Activated T-cell treated with anti-CD3 and anti-CD28 coated beads, Interleukin-2, amount 50 U/mL, for 4 hours (primary cell): ENCODE data around the gene ZSCAN5B. TPM values are rescaled to one million over a fixed set of nuclear protein-coding genes. Genes with fewer than 3 reads are reported as not detected.
"Not testable (repeated sequence)": the region's sequence is repeated elsewhere in the genome, so short reads cannot be mapped to it uniquely, and the experiment has no call there.

ENCODE experiments used
- ATAC-seq, 2 donors: fragments of 200-7000 bp; cut with Tn5 transposase; one replicate each; pipeline ENCODE4 v1.10.0; 2021
- DNase-seq: peaks from one replicate; pipeline ENCODE4 v3.0.0-alpha.2; 2020
- H3K27me3 Mint-ChIP-seq: one replicate; pipeline ENCODE4 v1.8.0; 2021; ENCODE audit warnings: low read depth, mixed read lengths
- H3K36me3 Mint-ChIP-seq: one replicate; pipeline ENCODE4 v1.8.0; 2022; ENCODE audit warnings: mixed read lengths; ENCODE audit not compliant: insufficient read depth
- H3K4me1 Mint-ChIP-seq: one replicate; pipeline ENCODE4 v1.8.0; 2021; ENCODE audit warnings: low read depth, mixed read lengths
- H3K4me3 Mint-ChIP-seq: one replicate; pipeline ENCODE4 v1.8.0; 2021; ENCODE audit warnings: mild to moderate bottlenecking, moderate library complexity, mixed read lengths
- H3K9me3 Mint-ChIP-seq: one replicate; pipeline ENCODE4 v1.8.0; 2021; ENCODE audit warnings: mixed read lengths
- total RNA-seq, 3 donors: library from RNA; stranded (reverse); gene quantifications; one replicate each; pipeline ENCODE4 v1.2.1, GENCODE V29; 2021

ZSCAN5B gene
- total RNA-seq, 3 donors from 2014 or later = not detected

DNA sequence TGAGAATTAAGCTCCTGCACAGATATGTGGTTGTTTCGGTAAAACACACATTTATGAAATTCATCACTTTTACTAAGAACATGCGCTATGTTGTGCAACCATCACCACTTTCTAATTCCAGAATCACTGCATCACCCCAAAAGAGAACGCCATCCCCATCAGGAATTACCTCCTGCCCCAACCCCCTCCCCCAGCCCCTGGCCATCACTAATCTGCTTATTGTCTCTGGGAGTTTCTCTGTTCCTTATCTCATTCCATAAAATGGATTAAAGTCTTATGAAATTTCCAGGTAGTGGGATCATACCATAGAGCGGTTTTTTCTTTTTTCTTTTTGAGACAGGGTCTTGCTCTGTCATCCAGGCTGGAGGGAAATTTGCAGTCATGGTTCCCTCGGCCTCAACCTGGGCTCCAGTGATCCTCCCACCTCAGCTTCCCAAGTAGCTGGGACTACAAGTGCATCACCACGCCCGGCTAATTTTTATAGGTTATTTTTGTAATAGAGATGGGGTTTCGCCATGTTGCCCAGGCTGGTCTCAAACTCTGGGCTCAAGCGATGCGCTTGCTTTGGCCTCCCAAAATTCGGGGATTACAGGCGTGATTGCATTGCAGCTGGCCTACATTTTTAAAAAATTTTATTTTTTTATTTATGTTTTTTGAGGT is 3.5 kb downstream of the ZSCAN5B start:
- no peak overlapping the region for H3K4me3 Mint-ChIP-seq
- peaks cover 8% of the 10 kb centered on the region for H3K27me3 Mint-ChIP-seq
- no peaks in the 10 kb centered on the region for H3K9me3 Mint-ChIP-seq
- H3K36me3 Mint-ChIP-seq = no peaks in the 10 kb centered on the region
- no peak for DNase-seq
- no peaks in the 10 kb centered on the region for H3K4me1 Mint-ChIP-seq
- no peak for ATAC-seq

- ATAC-seq (no peak), DNase-seq (no peak)
- H3K27me3 Mint-ChIP-seq = peaks cover 11% of the 10 kb centered on the region
- no peak overlapping the region for H3K4me3 Mint-ChIP-seq
- no peaks in the 10 kb centered on the region for H3K4me1 Mint-ChIP-seq
- no peaks in the 10 kb centered on the region for H3K9me3 Mint-ChIP-seq
- no peaks in the 10 kb centered on the region for H3K36me3 Mint-ChIP-seq
Measured at GRCh38 chr19:56191711-56192110, 5.9 kb downstream of the ZSCAN5B start.

DNA sequence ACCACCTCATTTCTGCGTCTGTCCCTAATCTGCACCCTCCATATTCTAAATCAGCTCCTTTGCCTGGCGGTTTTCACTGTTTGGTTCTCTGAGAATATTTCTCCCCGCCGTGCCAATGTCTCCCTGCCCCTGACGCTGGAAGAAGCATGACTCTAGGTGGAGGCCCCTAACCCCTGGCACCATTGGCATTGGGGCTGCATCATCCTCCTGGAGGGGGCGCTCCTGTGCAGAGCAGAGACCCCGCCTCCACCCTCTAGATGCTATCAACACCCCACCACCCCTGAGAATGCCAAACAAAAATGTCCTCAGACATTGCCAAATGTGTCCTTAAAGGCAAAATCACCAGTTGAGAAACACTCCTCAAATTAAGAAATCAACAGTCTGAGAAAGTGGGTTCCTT is 6.5 kb downstream of the ZSCAN5B start:
- H3K9me3 Mint-ChIP-seq = no peaks in the 10 kb centered on the region
- DNase-seq = no peak
- ATAC-seq = no peak
- no peak overlapping the region for H3K4me3 Mint-ChIP-seq
- H3K27me3 Mint-ChIP-seq = peaks cover 12% of the 10 kb centered on the region
- H3K36me3 Mint-ChIP-seq = no peaks in the 10 kb centered on the region
- no peaks in the 10 kb centered on the region for H3K4me1 Mint-ChIP-seq

DNA sequence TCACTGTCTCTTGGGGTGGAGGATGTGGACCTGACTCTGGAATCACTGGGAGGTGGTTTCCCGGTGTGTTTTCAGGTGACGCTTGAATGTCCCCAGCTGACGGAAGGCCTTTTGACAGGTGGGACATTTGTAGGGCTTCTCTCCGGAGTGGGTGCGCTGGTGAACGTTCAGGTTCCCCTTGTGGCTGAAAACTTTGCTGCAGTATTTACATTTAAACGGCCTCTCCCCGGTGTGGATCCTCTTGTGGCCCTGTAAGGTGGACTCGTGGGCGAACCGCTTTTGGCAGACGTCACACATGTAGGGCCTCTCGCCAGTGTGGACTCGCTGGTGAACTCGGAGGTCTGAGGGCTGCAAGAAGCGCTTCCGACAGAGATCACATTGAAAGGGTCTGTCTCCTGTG is 7.8 kb downstream of the ZSCAN5B start:
- Mint-ChIP-seq H3K9me3 (no peaks in the 10 kb centered on the region), H3K27me3 (peaks cover 15% of the 10 kb centered on the region)
- ATAC-seq = no peak

GRCh38 chr19:56177564-56178243 is 19.9 kb downstream of the ZSCAN5B start:
- Mint-ChIP-seq H3K9me3 (no peaks in the 10 kb centered on the region), H3K36me3 (no peaks in the 10 kb centered on the region), H3K27me3 (peaks cover 2% of the 10 kb centered on the region), H3K4me3 (no peak overlapping the region), H3K4me1 (no peaks in the 10 kb centered on the region)
- ATAC-seq (no peak), DNase-seq (no peak)

More for the DNA sequence above, 7.8 kb downstream of the ZSCAN5B start:
- peaks cover 2% of the 10 kb centered on the region for H3K4me1 Mint-ChIP-seq
- no peak overlapping the region for H3K4me3 Mint-ChIP-seq
- H3K36me3 Mint-ChIP-seq = no peaks in the 10 kb centered on the region
- DNase-seq = no peak

DNA sequence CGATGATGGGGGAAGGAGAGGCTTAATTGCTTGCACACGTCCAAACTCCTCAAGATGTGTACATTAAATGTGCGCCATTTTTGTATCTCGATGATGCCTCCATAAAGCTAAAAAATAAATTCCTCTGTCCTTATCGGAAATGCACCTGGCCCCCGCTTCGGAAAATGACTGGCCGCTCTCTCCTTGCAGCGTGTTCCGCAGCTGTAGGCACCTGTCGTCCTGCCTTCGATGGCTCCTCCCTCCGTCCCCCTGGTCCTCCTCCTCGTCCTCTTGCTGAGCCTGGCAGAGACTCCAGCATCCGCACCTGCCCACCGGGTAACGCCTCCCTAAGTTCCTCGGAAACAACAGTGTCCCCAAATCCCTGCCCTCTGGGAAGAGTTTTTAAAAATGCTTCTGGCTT is 20.7 kb downstream of the ZSCAN5B start:
- peaks cover 2% of the 10 kb centered on the region for H3K27me3 Mint-ChIP-seq
- no peaks in the 10 kb centered on the region for H3K36me3 Mint-ChIP-seq
- no peaks in the 10 kb centered on the region for H3K9me3 Mint-ChIP-seq
- ATAC-seq (no peak), DNase-seq (no peak)
- no peak overlapping the region for H3K4me3 Mint-ChIP-seq
- no peaks in the 10 kb centered on the region for H3K4me1 Mint-ChIP-seq

GRCh38 chr19:56176310-56176709 is 21.3 kb downstream of the ZSCAN5B start:
- not testable (repeated sequence) for H3K27me3 Mint-ChIP-seq, ATAC-seq, H3K36me3 Mint-ChIP-seq

GRCh38 chr19:56175861-56176307 is 21.7 kb downstream of the ZSCAN5B start, which contains the start of gene GALP:
Gene GALP (plus strand): TSS chr19:56176008. CDS start chr19:56177109, 1,101 bp downstream.
- not testable (repeated sequence) for H3K9me3 Mint-ChIP-seq, H3K4me1 Mint-ChIP-seq, DNase-seq, H3K36me3 Mint-ChIP-seq, H3K27me3 Mint-ChIP-seq, ATAC-seq, H3K4me3 Mint-ChIP-seq

More at GRCh38 chr19:56176310-56176709, 21.3 kb downstream of the ZSCAN5B start:
- not testable (repeated sequence) for H3K4me1 Mint-ChIP-seq, H3K9me3 Mint-ChIP-seq, H3K4me3 Mint-ChIP-seq, DNase-seq

GRCh38 chr19:56174550-56174949 is 23.0 kb downstream of the ZSCAN5B start:
- H3K27me3 Mint-ChIP-seq = peaks cover 4% of the 10 kb centered on the region

DNA sequence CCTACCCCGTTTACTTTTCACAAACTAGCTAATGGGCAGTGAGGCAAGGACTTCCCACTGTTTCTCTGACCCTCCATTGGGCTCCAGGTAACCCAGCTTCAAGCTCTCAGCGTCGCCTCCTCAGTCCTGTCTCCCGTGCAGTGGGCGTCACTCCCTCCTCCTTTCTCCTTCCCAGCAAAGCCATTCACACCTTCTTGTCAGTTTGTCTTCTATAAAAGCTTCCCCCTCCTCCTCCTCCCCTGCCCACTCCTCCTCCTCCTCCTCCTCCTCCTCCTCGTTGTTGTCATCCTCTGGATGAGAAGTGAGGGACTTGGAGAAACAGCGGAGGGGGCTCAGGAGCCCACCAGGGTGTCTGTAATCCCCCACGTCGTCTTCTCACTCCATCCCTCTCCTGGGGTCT is 23.5 kb downstream of the ZSCAN5B start:
- H3K4me1 Mint-ChIP-seq = peaks cover 3% of the 10 kb centered on the region
- H3K36me3 Mint-ChIP-seq = no peaks in the 10 kb centered on the region
- no peak for ATAC-seq
- no peak for DNase-seq
- peaks cover 4% of the 10 kb centered on the region for H3K27me3 Mint-ChIP-seq
- H3K4me3 Mint-ChIP-seq = no peak overlapping the region
- no peaks in the 10 kb centered on the region for H3K9me3 Mint-ChIP-seq

More at GRCh38 chr19:56174550-56174949, 23.0 kb downstream of the ZSCAN5B start:
- ATAC-seq (no peak), DNase-seq (no peak)
- H3K4me1 Mint-ChIP-seq = peaks cover 3% of the 10 kb centered on the region
- no peaks in the 10 kb centered on the region for H3K36me3 Mint-ChIP-seq
- no peaks in the 10 kb centered on the region for H3K9me3 Mint-ChIP-seq
- H3K4me3 Mint-ChIP-seq = no peak overlapping the region

GRCh38 chr19:56170261-56170660 is 27.3 kb downstream of the ZSCAN5B start:
- H3K36me3 Mint-ChIP-seq = no peaks in the 10 kb centered on the region
- ATAC-seq (no peak), DNase-seq (no peak)
- no peaks in the 10 kb centered on the region for H3K9me3 Mint-ChIP-seq
- no peak overlapping the region for H3K4me3 Mint-ChIP-seq
- peaks cover 4% of the 10 kb centered on the region for H3K27me3 Mint-ChIP-seq
- peaks cover 3% of the 10 kb centered on the region for H3K4me1 Mint-ChIP-seq

GRCh38 chr19:56167064-56167578 is 30.5 kb downstream of the ZSCAN5B start:
- Mint-ChIP-seq H3K27me3 (peaks cover 2% of the 10 kb centered on the region), H3K4me3 (no peak overlapping the region), H3K4me1 (peaks cover 5% of the 10 kb centered on the region), H3K36me3 (no peaks in the 10 kb centered on the region), H3K9me3 (no peaks in the 10 kb centered on the region)
- DNase-seq (no peak), ATAC-seq (no peak)

- Mint-ChIP-seq H3K4me3 (no peak overlapping the region), H3K4me1 (peaks cover 3% of the 10 kb centered on the region), H3K27me3 (no peaks in the 10 kb centered on the region), H3K9me3 (no peaks in the 10 kb centered on the region), H3K36me3 (peaks cover 7% of the 10 kb centered on the region)
- no peak for ATAC-seq
- no peak for DNase-seq
Measured at GRCh38 chr19:56163097-56163496, 34.5 kb downstream of the ZSCAN5B start.

GRCh38 chr19:56162258-56162657 is 35.3 kb downstream of the ZSCAN5B start:
- Mint-ChIP-seq H3K4me3 (no peak overlapping the region), H3K4me1 (peaks cover 3% of the 10 kb centered on the region), H3K9me3 (no peaks in the 10 kb centered on the region), H3K27me3 (no peaks in the 10 kb centered on the region), H3K36me3 (peaks cover 13% of the 10 kb centered on the region)
- ATAC-seq (peak; percentile 91), DNase-seq (no peak)

DNA sequence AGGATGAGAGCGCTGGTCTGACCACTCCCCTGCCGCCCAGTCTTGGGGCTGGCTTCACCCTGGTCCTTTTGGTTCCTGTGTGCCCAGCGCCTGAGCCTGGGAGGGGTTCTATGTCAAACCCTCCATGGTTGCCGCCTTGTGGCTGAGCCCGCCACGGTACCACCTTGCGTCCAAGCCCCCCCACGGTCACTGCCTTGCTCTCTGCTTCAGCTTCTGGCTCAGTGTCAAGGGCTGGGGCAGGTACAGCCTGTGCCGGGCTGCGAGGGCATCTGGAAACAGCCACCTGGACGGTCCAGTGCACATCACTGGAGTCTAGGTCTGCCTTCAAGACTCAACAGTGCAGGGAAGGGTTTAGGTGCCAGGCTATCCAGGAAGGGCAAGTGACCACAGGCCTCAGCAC is 36.0 kb downstream of the ZSCAN5B start:
- no peaks in the 10 kb centered on the region for H3K27me3 Mint-ChIP-seq
- no peak for ATAC-seq
- H3K36me3 Mint-ChIP-seq = peaks cover 13% of the 10 kb centered on the region
- DNase-seq = no peak
- peaks cover 3% of the 10 kb centered on the region for H3K4me1 Mint-ChIP-seq
- no peak overlapping the region for H3K4me3 Mint-ChIP-seq
- no peaks in the 10 kb centered on the region for H3K9me3 Mint-ChIP-seq
